GM12878 (cell line): ENCODE measurements around the gene PDE11A. TPM values are rescaled to one million over a fixed set of nuclear protein-coding genes. Genes with fewer than 3 reads are reported as not detected.

Experiments used
- ATF2 ChIP-seq: IDR thresholded peaks from 2 replicates; pipeline ENCODE4 v1.6.1; 2012; ENCODE audit warnings: low read length, inconsistent platforms
- ETV6 ChIP-seq, 2 experiments: fragments of 450-650 bp in 1 of 2; IDR thresholded peaks in 1 of 2; conservative IDR thresholded peaks in 1 of 2; 2 replicates each; pipeline ENCODE4 v1.6.1; 2014; ENCODE audit warnings: antibody characterized with exemption in 1 of 2, borderline replicate concordance in 1 of 2, low read depth in 1 of 2, mild to moderate bottlenecking in 1 of 2, moderate library complexity in 1 of 2
- IKZF1 ChIP-seq: fragments of 450-650 bp; conservative IDR thresholded peaks from 2 replicates; pipeline ENCODE4 v1.6.1; 2017; ENCODE audit warnings: antibody characterized with exemption, mild to moderate bottlenecking
- RB1 ChIP-seq: fragments of 450-650 bp; formaldehyde crosslinking; IDR thresholded peaks from 2 replicates; pipeline ENCODE4 v1.6.1; 2017; ENCODE audit warnings: mild to moderate bottlenecking, borderline replicate concordance
- ZBTB11 ChIP-seq: fragments of 450-650 bp; formaldehyde crosslinking; IDR thresholded peaks from 2 replicates; pipeline ENCODE4 v1.5.0; 2022; ENCODE audit warnings: mild to moderate bottlenecking, missing genetic modification characterization
- ZNF217 ChIP-seq: fragments of 450-650 bp; IDR thresholded peaks from 2 replicates; pipeline ENCODE4 v1.6.1; 2017; ENCODE audit warnings: antibody characterized with exemption, mild to moderate bottlenecking
- polyA plus RNA-seq, 11 experiments: library from polyadenylated mRNA; depleted of rRNA in 4 of 11; unstranded in 6 of 11; stranded (reverse) in 5 of 11; fragments of >200 nt; fragmentation: Nextera tagmentation in 4 of 11; fragmentation: Illumina TruSeq in 1 of 11; extraction: Ambion mirVana in 4 of 11; extraction: Trizol in 1 of 11; gene quantifications; 1 replicate in 1 of 11; 2 replicates in 10 of 11; pipeline versions ENCODE4 v1.2.1 to v1.2.3, GENCODE V29; 2011 to 2016; ENCODE audit warnings: inconsistent platforms in 2 of 11, missing spikeins in 2 of 11, low read depth in 1 of 11
- total RNA-seq, 4 experiments: library from RNA; depleted of rRNA in 3 of 4; stranded (reverse); fragments of >200 nt in 3 of 4; fragmentation: Illumina TruSeq in 1 of 4; extraction: Trizol in 1 of 4; gene quantifications; 2 replicates each; pipeline versions ENCODE4 v1.2.1 to v1.2.3, GENCODE V29; 2013 to 2021
- TF ChIP-seq, protein P1 (sequence below): fragments of 450-650 bp; IDR thresholded peaks from 2 replicates; pipeline ENCODE4 v1.6.1; 2017; ENCODE audit warnings: borderline replicate concordance
- TF ChIP-seq, protein P2 (sequence below): IDR thresholded peaks from 2 replicates; pipeline ENCODE4 v1.6.1; 2012; ENCODE audit warnings: low read depth, low read length, improper control_type of control experiment

Gene PDE11A
- total and polyA plus RNA-seq, 10 of the 15 experiments (the other 5 are each of a cell fraction or from before 2014, with no cell fraction given), result 0.01 to 0.17 (median 0.06) TPM; not detected in 5

DNA sequence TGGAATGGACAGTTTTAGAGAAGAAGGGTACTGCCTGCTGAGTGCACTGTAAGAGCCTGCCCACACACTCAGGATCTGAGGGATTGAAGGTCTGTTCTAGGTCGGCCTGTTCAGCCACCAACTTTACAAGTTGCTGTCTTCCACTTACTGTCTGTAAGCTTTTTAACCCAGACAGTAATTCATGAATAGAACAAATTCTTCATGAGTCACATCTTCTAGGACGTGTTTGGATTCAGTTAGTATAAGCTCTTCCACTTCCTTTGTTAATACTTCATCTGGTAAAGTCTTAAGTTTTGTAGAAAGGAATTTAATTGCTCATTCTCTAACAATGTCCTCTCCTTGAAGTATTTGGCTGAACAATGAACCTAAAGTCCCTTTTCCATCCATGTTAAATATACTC is 74.6 kb downstream of the PDE11A start (continued):
- TF ChIP-seq ATF2, result no peak
- no peak for TF ChIP-seq ZNF217
- no peak for TF ChIP-seq ZBTB11 (CRISPR knock-in tag)
- TF ChIP-seq RB1, result no peak
- TF ChIP-seq IKZF1, result no peak
- TF ChIP-seq, protein P1, sequence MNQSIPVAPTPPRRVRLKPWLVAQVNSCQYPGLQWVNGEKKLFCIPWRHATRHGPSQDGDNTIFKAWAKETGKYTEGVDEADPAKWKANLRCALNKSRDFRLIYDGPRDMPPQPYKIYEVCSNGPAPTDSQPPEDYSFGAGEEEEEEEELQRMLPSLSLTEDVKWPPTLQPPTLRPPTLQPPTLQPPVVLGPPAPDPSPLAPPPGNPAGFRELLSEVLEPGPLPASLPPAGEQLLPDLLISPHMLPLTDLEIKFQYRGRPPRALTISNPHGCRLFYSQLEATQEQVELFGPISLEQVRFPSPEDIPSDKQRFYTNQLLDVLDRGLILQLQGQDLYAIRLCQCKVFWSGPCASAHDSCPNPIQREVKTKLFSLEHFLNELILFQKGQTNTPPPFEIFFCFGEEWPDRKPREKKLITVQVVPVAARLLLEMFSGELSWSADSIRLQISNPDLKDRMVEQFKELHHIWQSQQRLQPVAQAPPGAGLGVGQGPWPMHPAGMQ, result no peak
- TF ChIP-seq ETV6 (conservative IDR thresholded peaks at IDR 0.05 in 1 of 2, IDR thresholded peaks at IDR 0.05 in 1 of 2; ENCODE audit: borderline replicate concordance in 1 of 2, low read depth in 1 of 2), result no peak
- TF ChIP-seq, protein P2, sequence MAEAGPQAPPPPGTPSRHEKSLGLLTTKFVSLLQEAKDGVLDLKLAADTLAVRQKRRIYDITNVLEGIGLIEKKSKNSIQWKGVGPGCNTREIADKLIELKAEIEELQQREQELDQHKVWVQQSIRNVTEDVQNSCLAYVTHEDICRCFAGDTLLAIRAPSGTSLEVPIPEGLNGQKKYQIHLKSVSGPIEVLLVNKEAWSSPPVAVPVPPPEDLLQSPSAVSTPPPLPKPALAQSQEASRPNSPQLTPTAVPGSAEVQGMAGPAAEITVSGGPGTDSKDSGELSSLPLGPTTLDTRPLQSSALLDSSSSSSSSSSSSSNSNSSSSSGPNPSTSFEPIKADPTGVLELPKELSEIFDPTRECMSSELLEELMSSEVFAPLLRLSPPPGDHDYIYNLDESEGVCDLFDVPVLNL, result no peak
